ENCODE results near the gene GSPT1. TPM values are rescaled to one million over a fixed set of nuclear protein-coding genes. Genes with fewer than 3 reads are reported as not detected.

The GSPT1 gene
- total RNA-seq, 1 donor from 2014 or later: 101 TPM

DNA sequence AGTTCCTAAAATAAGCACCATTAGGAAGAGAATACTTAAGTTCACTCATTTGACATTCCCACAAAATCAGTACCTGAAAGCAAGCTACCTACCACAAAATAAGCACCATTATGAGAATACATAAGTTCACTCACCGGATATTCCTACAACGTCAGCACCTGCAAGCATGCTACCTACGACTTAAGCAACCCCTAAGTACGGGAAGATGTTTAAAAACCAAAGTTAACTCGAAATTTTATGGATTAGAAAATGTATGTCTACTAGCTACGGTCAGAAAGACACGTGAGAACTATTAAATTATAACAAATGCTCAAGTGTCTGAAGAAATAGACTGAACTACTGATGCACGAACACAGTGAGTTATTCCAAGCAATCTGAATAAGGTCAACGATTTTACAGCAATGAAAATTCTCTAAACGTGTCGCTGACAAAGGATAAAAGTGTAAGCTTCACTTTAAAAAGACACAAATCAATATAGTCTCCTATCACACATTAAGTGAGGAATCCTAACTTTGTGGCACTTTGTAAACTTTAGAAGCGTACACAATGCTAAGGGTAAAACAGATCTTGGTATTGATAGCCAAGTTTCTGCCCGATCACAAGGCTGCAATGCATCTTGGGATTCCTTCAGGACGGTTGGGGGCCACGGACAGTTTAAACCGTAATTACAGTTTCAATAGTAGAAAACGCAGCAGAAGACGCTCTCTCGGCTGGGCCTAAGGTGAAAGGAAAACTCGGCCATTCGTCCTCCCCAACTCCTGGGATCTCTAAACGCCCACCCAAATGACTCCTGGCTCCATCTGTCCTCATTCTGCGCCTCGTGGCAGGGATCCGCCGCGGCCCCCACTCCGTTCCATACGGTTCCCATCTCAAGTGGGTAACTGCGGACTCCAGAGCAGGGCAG is 1.3 kb downstream of the GSPT1 start:
- TF ChIP-seq, protein P1, sequence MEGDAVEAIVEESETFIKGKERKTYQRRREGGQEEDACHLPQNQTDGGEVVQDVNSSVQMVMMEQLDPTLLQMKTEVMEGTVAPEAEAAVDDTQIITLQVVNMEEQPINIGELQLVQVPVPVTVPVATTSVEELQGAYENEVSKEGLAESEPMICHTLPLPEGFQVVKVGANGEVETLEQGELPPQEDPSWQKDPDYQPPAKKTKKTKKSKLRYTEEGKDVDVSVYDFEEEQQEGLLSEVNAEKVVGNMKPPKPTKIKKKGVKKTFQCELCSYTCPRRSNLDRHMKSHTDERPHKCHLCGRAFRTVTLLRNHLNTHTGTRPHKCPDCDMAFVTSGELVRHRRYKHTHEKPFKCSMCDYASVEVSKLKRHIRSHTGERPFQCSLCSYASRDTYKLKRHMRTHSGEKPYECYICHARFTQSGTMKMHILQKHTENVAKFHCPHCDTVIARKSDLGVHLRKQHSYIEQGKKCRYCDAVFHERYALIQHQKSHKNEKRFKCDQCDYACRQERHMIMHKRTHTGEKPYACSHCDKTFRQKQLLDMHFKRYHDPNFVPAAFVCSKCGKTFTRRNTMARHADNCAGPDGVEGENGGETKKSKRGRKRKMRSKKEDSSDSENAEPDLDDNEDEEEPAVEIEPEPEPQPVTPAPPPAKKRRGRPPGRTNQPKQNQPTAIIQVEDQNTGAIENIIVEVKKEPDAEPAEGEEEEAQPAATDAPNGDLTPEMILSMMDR (conservative IDR thresholded peaks at IDR 0.05): no peak
- Mint-ChIP-seq H3K36me3 (peaks cover 5% of the 10 kb centered on the region), H3K4me1 (ENCODE audit: unreplicated experiment) (peaks cover 40% of the 10 kb centered on the region), H3K9me3 (no peaks in the 10 kb centered on the region), H3K4me3 (peak overlapping the region; percentile 99), H3K27ac (peak overlapping the region; percentile 96), H3K27me3 (peaks cover 3% of the 10 kb centered on the region)
- no peak for DNase-seq (ENCODE audit: extremely low spot score, unreplicated experiment)

GRCh38 chr16:11913425-11914079 is 2.2 kb downstream of the GSPT1 start:
- H3K27ac Mint-ChIP-seq: peak overlapping the region; percentile 96

DNA sequence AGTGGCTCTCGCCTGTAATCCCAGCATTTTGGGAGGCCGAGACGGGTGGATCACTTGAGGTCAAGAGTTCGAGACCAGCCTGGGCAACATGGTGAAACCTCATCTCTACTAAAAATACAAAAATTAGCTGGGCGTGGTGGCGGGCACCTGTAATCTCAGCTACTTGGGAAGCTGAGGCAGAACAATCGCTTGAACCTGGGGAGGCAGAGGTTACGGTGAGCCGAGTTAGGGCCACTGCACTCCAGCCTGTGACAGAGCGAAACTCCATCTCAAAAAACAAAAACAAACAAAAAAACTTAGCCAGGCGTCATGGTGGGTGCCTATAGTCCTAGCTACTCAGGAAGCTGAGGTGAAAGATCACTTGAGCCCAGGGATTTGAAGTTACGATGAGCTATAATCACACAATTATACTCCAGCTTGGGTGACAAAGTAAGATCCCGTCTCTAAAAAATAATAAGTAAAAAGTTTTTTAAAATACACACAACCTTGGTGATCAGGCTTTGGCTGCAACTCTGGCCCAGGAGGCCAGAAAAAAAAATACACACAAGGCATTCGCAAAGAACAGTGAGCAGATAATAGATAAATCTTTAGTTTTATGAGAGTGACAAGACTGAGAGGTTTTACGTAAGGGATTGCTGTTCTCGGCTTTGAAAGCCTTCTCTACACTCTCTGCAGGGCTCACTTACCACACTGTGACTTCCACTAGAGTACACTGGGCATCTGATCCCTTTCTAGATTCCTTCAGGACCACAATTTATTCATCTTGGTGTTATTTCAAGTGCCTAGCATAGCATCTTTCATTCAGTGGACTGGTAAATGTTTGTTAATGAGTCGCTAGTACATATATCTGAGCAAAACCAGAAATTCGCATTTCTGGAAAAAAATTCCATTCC is 5.9 kb downstream of the GSPT1 start:
- TF ChIP-seq, protein P1 (conservative IDR thresholded peaks at IDR 0.05): no peak
- peak overlapping the region; percentile 40 for H3K27ac Mint-ChIP-seq
- peaks cover 38% of the 10 kb centered on the region for H3K4me1 Mint-ChIP-seq (ENCODE audit: unreplicated experiment)
- DNase-seq (ENCODE audit: extremely low spot score, unreplicated experiment): no peak
- H3K4me3 Mint-ChIP-seq: peak overlapping the region; percentile 37
- H3K9me3 Mint-ChIP-seq: no peaks in the 10 kb centered on the region
- H3K27me3 Mint-ChIP-seq: no peaks in the 10 kb centered on the region
- H3K36me3 Mint-ChIP-seq: peaks cover 11% of the 10 kb centered on the region

More at GRCh38 chr16:11913425-11914079, 2.2 kb downstream of the GSPT1 start:
- no peak for DNase-seq (ENCODE audit: extremely low spot score, unreplicated experiment)
- TF ChIP-seq, protein P1 (conservative IDR thresholded peaks at IDR 0.05): no peak
- Mint-ChIP-seq H3K4me1 (ENCODE audit: unreplicated experiment) (peaks cover 45% of the 10 kb centered on the region), H3K36me3 (peaks cover 5% of the 10 kb centered on the region), H3K4me3 (peak overlapping the region; percentile 99), H3K9me3 (no peaks in the 10 kb centered on the region), H3K27me3 (peaks cover 3% of the 10 kb centered on the region)

DNA sequence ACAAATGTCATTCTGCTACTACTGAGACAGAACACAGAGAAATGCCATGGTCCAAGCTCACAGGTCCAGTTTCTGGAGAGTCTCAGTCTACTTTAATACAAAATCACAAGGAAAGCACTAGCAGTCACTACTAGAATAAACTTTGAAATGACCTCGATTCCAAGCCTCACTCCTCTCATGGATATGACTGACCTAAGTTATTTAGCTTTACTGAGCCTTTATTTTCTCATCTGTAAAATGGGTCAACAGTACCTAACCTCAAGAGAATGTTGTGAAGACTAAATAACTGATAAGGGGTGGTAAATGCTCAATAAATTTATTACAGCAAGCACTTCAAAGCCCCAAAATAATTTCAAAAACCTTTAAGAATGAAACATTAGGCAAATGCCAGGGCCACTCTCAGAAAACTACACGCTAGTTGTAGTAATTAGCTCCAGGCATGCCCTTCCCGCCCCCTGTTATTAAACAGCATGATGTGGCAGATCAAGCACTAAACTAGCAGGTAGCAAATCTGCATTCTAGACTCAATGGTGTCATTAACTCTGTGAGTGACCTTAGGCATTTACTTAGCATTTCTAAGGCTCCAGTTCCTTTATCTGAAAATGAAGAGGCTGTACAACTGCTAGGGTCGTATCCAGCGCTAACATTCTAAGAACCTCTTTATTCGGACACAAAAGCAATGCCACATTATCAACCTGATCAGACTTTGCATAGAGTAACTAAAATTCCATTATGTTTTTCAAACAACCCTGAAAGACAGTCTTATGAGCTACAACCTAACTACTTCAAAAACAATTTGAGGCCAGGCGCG is 8.4 kb downstream of the GSPT1 start:
- peaks cover 15% of the 10 kb centered on the region for H3K36me3 Mint-ChIP-seq
- no peak for DNase-seq (ENCODE audit: extremely low spot score, unreplicated experiment)
- TF ChIP-seq, protein P1 (conservative IDR thresholded peaks at IDR 0.05): no peak
- H3K9me3 Mint-ChIP-seq: no peaks in the 10 kb centered on the region
- H3K27me3 Mint-ChIP-seq: no peaks in the 10 kb centered on the region
- H3K4me1 Mint-ChIP-seq (ENCODE audit: unreplicated experiment): peaks cover 17% of the 10 kb centered on the region
- no peak overlapping the region for H3K4me3 Mint-ChIP-seq
- H3K27ac Mint-ChIP-seq: no peak overlapping the region

Measured in type B pancreatic cell (in vitro differentiated cells).